Measurements from ENCODE around the gene ELF4. TPM values are rescaled to one million over a fixed set of nuclear protein-coding genes. Genes with fewer than 3 reads are reported as not detected.

ELF4 gene
- total and polyA plus RNA-seq, 9 of the 15 experiments (the other 6 are each of a cell fraction or from before 2014, with no cell fraction given): 5.9 to 55.8 (median 25.2) TPM

GRCh38 chrX:130024127-130024526, 86.2 kb downstream of the ELF4 start (continued):
- TF ChIP-seq ATF2 (CRISPR knock-in tag; IDR thresholded peaks at IDR 0.05): no peak
- no peak for TF ChIP-seq ZNF668 (CRISPR knock-in tag; IDR thresholded peaks at IDR 0.05)
- no peak for TF ChIP-seq ZMIZ1 (IDR thresholded peaks at IDR 0.05; ENCODE audit: low read depth in 2 of 2, low read length in 2 of 2)
- 0 out of 2 replicates have a peak, but pooled peaks have one; percentile 27 for TF ChIP-seq HDGF (IDR thresholded peaks at IDR 0.05)
- no peak for TF ChIP-seq HOMEZ (CRISPR knock-in tag; IDR thresholded peaks at IDR 0.05)
- no peak for TF ChIP-seq NR2C2 (CRISPR knock-in tag; IDR thresholded peaks at IDR 0.05)
- TF ChIP-seq NR2C2 (tag; IDR thresholded peaks at IDR 0.05): no peak
- TF ChIP-seq ZNF174 (CRISPR knock-in tag; IDR thresholded peaks at IDR 0.05): no peak
- no peak for TF ChIP-seq CTCFL (IDR thresholded peaks at IDR 0.05; ENCODE audit: borderline replicate concordance, insufficient read depth, low read depth, low read length, poor library complexity, severe bottlenecking)
- TF ChIP-seq CHD1 (IDR thresholded peaks at IDR 0.05; ENCODE audit: low read length): no peak
- TF ChIP-seq ZNF398 (CRISPR knock-in tag; IDR thresholded peaks at IDR 0.05): no peak
- TF ChIP-seq ZNF695 (CRISPR knock-in tag; IDR thresholded peaks at IDR 0.05): no peak
- no peak for TF ChIP-seq U2AF1 (optimal IDR thresholded peaks at IDR 0.05; ENCODE audit: low read depth, low read length)
- no peak for TF ChIP-seq XRCC3 (IDR thresholded peaks at IDR 0.05)
- TF ChIP-seq ZFP30 (CRISPR knock-in tag; IDR thresholded peaks at IDR 0.05; ENCODE audit: borderline replicate concordance): no peak
- TF ChIP-seq BMI1 (IDR thresholded peaks at IDR 0.05; ENCODE audit: low read length): no peak

All from K562 (cell line).